Posterior vena cava (tissue), 2 donors: ENCODE results near the gene DUOXA2. TPM values are rescaled to one million over a fixed set of nuclear protein-coding genes. Genes with fewer than 3 reads are reported as not detected.

Source experiments
- DNase-seq: peaks from one replicate; pipeline ENCODE4 v3.0.0-alpha.2; 2020; ENCODE audit warnings: low spot score
- intact Hi-C, 2 donors: fragments of 100-400 bp; cut with DNase I; formaldehyde crosslinking; loops; one replicate each; pipeline versions ENCODE4 v1.14.1 to v1.14.2; 2022 to 2023
- total RNA-seq, 2 donors: library from RNA; stranded (reverse); fragmentation: NEBNext Ultra II Directional; extraction: Animal tissue kit (Norgen Biotek cat#: 25700); gene quantifications; one replicate each; pipeline ENCODE4 v1.2.1, GENCODE V29; 2021
- donor health status: DM: yes; HTN: yes; CAD: no.
- donor health status: DM: yes; HTN: yes; CAD: no.

Gene DUOXA2
- total RNA-seq, 2 donors from 2014 or later: not detected

DNA sequence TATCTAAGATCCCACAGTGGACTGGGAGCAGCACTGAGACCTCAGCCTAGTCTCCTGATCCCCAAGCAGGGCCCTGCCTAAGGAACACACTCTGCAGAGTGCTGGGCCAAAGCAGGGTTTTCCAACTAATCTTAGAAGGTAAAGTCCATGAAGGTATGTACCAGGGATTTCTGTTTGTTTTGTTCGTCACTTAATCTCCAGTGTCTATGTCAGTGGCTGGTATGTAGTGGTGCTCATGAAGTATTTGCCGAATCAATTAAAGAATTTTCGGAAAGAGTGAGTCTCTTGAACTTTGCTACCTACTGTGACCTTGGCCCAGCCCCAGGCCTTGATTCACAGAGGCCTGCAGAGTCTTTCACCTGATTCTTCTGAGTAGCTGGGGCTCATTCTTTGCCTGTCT lies 17.4 kb downstream of the DUOXA2 start:
- intact Hi-C loops: no loop called here

DNA sequence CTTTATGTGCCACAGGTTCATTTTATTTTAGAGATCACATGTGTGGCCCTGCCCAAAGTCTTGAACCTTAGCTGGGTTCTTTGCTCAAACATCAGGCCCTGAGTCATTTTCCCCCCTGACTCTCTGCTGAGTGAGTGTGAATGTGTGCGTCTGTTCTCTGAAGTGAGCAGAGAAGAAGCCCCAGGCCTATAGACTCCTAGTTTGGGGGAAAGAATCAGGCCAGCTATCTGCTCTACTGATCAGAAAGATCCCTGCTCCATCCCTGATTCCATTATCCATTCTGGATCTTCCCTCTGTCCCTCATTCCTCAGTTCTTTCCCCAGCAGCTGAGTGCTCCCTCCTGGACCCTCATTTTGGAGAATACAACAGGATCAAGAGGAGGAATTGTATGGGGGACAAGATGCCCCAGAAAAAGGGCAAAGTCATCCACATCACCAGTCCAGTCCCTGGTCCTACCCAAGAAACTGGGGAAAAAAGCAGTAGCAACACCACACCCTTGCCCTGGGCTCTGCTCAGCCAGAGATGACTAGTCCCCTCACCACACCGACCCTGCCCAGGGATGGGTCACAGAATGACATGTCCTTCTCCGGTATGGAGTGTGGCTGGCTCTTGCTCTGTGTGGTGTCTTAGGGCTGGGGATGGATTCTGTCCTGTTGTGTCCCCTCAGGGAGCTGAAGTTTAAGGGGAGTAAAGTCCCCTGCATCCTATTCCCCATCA lies 18.9 kb downstream of the DUOXA2 start:
- peak; percentile 32 for DNase-seq
- intact Hi-C loops: no loop called here

More for the DNA sequence above, 17.4 kb downstream of the DUOXA2 start:
- DNase-seq: peak; percentile 23

DNA sequence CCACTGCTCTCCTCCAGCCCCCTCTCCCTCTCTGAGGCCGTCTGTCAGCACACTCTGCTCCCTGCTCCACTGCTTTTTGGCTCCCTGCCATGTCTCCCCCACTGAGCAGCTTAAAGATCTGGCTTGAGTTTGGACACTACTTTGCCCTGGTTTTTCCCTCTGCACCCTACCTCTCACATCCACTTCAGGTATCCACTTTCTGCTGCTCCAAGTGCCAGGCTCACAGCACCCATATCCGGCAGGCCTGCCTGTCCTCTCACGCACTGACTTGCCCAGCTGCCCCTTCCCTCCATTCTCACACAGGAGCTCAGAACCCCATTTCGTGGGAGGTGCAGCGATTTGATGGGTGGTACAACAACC lies 19.4 kb downstream of the DUOXA2 start:
- intact Hi-C loops: no loop called here
- peak; percentile 36 for DNase-seq

DNA sequence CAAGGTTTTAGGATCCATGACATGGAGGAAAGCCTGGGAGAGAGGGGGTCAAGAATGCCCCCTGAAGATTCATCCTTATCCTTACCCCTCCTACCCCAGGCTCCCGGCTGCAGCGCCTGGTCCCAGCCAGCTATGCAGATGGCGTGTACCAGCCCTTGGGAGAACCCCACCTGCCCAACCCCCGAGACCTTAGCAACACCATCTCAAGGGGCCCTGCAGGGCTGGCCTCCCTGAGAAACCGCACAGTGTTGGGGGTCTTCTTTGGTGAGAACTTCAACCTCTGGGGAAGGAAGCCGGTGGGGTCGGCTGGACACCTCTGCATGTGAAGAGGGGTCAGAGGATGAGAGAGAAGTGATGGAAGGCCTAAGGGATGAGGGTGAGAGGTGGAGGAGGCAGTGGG lies 19.9 kb downstream of the DUOXA2 start:
- peak; percentile 47 for DNase-seq
- intact Hi-C loops: no loop called here

DNA sequence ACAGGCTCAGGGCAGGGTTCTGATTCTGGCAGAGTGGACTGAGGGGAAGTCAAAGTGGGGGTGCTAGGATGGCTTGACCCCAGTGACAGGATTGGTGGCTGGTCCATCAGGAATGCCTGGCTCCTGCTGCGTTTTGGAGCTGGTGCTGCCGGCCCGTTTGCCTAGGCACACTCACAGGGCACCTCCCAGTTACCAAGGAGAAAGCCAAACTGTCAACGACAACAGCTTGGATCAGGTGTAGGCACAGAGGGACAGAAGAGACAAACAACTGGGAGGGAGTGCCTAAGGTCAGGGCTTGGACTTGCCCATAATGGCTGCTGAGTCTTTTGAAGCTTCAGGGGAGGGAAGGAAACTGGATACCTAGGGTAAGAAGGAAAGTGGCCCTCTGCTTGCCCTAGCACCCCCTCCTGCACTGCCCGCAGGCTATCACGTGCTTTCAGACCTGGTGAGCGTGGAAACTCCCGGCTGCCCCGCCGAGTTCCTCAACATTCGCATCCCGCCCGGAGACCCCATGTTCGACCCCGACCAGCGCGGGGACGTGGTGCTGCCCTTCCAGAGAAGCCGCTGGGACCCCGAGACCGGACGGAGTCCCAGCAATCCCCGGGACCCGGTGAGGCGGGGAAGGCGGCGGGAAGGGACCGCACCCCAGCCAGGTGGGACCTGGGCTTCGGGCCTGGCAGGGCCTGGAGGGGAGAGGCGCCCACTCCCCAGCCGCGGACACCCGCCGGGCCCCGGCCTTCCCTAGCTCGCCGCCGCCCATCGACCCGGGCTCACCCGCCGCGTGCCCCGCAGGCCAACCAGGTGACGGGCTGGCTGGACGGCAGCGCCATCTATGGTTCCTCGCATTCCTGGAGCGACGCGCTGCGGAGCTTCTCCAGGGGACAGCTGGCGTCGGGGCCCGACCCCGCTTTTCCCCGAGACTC lies 20.8 kb downstream of the DUOXA2 start:
- peak; percentile 81 for DNase-seq
- intact Hi-C loops: loop anchor here in 1 of 2 donors (5.0 kb wide), 1 partner anchor 952 kb away; no protein-coding TSS in a partner anchor

DNA sequence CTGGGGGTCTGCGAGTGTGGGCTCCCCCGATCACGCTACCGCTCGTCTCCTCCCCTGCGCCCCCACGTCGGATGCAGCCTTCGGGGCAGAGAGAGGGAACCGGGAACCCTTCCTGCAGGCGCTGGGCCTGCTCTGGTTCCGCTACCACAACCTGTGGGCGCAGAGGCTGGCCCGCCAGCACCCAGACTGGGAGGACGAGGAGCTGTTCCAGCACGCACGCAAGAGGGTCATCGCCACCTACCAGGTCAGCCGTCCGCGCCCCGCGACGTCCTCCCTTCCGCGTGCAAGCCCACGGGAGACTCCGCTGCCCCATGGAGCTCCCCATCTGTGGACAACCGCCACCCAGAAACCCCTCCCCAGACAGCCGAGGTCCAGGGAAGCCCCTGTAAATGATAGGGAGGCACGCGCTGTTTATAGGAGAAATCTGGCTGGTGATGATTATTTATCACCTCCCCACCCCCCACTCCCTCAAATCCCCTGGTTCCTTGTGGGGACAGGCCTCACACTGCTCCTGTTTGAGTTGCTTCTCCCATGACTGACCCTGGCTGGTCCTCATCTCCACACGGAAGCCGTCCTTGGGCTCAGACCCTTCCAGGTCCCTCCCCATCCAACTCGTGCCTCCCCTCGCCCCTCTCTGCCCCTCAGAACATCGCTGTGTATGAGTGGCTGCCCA lies 21.7 kb downstream of the DUOXA2 start:
- intact Hi-C loops: loop anchor here in 1 of 2 donors (5.0 kb wide), 1 partner anchor 951 kb away; no protein-coding TSS in a partner anchor
- DNase-seq: peak; percentile 14

DNA sequence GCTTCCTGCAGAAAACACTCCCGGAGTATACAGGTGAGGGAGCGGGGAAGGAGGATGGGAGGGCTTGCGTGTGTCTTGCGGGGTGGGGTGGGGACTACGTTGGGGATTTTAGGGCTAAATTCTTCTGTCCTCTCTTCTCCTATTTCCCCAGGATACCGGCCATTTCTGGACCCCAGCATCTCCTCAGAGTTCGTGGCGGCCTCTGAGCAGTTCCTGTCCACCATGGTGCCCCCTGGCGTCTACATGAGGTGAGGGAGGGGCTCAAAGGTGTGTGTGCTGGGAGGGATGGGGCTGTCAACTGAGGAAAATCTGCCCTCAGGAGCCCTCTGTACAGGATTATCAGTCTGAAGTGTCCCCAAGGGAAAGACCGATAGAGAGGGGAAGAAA lies 22.2 kb downstream of the DUOXA2 start:
- peak; percentile 29 for DNase-seq
- intact Hi-C loops: loop anchor here in 1 of 2 donors (5.0 kb wide), 1 partner anchor 951 kb away; no protein-coding TSS in a partner anchor

DNA sequence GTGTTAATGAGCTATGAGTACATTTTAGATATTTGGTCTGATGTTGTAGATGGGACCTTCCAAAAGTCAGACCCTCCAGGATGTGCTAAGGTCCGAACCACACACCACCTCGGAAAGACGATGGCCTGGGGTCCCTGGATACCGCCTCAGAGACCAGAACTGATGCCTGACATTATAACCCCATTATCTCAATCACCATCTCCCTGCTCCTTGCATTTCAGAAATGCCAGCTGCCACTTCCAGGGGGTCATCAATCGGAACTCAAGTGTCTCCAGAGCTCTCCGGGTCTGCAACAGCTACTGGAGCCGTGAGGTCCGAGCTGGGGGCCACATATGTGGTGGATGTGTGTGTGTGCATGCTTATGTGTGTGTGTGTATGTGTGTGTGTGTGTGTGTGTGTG lies 23.6 kb downstream of the DUOXA2 start:
- intact Hi-C loops: loop anchor here in 1 of 2 donors (5.0 kb wide), 1 partner anchor 950 kb away; no protein-coding TSS in a partner anchor
- peak; percentile 61 for DNase-seq

DNA sequence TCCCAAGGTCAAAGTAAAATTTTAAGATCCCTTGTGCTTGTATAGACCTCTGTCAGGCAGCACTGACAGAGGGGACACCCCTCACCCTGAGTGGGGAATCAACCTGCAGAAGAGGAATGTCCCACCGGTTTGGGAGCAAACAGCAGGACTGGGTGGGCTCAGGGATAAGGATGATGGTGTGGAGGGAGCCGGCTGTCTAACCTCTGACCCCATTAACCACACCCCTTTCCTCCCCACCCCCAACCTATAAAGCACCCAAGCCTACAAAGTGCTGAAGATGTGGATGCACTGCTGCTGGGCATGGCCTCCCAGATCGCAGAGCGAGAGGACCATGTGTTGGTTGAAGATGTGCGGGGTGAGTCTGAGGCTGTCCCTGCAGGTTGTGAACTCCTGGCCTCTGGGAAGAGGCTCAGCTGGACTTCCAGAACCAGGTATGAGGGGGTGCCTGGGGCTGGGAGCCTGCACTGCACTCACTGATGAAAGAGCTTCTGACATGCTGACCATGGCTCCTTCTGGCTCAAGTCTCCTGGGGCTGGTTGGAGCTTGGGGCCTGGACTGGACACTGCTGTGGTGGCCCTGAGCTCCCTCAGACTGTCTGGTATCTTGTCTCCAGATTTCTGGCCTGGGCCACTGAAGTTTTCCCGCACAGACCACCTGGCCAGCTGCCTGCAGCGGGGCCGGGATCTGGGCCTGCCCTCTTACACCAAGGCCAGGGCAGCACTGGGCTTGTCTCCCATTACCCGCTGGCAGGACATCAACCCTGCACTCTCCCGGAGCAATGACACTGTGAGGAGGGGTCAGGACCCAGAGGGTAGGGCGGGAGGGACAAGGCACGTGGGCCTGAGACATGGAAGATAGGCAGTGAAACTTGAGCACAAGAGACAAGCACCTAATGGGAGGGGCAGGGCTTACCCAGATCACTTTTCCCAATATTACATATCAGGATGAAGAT lies 25.0 kb downstream of the DUOXA2 start:
- DNase-seq: peak; percentile 68
- intact Hi-C loops: loop anchor here in 1 of 2 donors (5.0 kb wide), 1 partner anchor 948 kb away; no protein-coding TSS in a partner anchor

DNA sequence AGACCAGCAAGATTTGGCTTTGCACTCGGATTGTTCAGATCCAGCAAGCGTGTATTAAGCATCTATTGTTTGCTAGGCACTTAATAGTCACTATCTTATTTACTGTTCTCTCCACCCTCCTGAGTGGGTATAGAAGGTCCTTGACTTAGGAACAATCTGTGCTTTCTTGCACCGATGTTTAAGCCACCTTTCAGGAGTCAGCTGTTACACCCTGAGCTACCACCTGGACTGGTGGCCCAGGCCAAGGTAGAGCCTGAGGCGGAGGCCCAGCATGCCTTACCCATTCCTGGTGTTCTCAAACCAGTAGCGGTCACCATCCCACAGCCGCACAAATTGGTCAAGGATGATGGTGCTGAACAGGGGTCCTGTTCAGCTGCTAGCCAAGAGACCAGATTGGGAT lies 25.6 kb downstream of the DUOXA2 start:
- intact Hi-C loops: loop anchor here in 1 of 2 donors (5.0 kb wide), 1 partner anchor 948 kb away; no protein-coding TSS in a partner anchor
- DNase-seq: peak; percentile 61

DNA sequence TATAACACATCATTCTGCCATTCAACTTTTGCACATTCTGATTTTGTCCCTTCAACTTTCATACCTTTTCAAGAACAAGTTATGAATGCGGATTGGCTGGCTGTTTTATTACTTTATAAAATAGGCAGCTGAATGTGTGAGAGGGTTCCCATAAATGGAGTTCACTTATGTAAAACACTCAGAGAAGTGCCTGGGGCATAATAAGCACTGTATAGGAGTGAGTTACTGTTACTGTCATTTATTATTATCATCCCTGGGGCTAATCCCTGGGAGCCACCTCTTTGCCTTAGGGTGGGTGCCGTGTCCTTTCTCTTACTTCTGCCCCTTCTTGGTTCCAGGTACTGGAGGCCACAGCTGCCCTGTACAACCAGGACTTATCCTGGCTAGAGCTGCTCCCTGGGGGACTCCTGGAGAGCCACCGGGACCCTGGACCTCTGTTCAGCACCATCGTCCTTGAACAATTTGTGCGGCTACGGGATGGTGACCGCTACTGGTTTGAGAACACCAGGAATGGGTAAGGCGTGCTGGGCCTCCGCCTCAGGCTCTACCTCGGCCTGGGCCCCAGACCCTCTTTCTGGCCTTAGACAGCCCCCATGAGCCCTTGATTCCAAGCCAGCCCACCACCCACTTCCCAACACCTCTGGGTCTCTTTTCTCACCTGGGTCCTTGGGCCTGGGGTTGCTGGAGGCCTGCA lies 26.6 kb downstream of the DUOXA2 start:
- DNase-seq: peak; percentile 53
- intact Hi-C loops: no loop called here

DNA sequence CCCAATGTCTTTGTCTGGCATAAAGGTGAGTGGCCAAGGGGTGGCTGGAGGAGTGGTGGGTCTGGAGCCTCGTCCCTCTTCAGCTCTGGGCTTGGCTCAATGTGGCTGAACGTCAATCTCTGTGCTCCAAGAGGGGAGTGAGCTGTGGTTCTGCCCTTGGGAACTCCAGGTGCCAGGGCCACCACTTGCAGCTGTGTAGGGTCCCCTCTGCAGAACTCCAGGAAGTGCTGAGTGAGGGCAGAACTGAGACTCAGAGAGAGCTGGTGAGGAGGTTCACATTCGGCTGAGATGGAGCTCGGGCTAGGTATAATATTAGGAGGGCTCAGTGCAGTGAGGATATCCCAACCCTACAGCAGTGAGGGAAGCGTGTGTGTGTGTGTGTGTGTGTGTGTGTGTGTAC lies 27.3 kb downstream of the DUOXA2 start:
- intact Hi-C loops: no loop called here
- DNase-seq: peak; percentile 54

DNA sequence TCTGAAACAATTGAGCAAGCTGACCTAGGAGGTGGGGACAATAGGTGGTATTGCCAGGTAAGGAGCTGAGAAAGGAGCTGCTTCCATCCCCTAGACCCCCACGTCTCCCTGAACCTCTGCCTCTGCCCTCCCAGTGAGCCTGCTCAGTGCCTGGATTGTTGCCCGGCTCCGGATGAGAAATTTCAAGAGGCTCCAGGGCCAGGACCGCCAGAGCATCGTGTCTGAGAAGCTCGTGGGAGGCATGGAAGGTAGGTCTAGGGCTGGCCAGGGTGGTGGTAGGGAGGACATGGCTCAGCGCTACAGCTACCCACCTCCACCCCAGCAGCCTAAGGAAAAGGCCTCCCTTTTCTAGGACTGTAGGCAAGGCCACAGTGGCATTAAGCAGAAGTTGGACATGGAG lies 28.9 kb downstream of the DUOXA2 start:
- intact Hi-C loops: no loop called here

DNA sequence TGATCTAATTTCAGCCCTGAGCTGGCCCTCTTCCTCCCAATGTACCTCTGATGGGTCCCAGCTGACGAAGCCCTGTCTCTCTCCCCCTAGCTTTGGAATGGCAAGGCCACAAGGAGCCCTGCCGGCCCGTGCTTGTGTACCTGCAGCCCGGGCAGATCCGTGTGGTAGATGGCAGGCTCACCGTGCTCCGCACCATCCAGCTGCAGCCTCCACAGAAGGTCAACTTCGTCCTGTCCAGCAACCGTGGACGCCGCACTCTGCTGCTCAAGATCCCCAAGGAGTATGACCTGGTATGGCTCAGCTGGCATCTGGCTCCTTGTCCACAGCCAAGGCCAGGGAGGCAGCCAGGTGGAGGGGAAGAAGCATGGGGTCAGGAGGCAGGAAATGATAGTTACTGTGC lies 29.8 kb downstream of the DUOXA2 start:
- peak; percentile 58 for DNase-seq
- intact Hi-C loops: no loop called here

More for the DNA sequence above, 28.9 kb downstream of the DUOXA2 start:
- no peak for DNase-seq

DNA sequence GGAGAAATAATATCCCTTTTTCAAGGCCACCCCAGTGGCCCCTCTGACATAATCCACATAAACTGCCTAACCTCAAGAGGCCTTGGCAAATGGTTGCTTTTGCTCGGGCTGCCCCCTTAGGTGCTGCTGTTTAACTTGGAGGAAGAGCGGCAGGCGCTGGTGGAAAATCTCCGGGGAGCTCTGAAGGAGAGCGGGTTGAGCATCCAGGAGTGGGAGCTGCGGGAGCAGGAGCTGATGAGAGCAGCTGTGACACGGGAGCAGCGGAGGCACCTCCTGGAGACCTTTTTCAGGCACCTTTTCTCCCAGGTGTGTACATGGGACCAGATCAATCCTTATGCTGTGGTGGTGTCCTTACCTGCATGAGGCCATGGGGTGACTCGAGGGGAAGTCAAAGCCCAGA lies 30.6 kb downstream of the DUOXA2 start:
- peak; percentile 44 for DNase-seq
- intact Hi-C loops: no loop called here

DNA sequence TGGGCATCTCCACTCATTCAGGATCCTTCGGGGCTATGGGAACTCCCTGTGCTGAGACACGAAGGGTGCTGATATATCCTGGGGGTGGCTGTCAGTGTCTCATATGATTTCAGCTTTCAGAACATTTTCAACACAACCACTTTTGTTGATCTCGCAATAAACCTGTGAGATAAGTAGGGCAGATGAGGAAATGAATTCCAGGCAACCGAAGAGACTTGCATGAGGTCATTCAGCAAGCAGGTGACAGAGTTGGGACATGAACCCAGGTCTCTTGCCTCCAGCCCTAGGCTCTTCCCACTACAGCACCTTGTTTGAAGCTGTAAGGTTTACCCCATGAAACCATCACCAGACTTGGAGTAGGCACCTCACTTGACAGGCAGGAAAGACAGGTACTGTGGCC lies 32.3 kb downstream of the DUOXA2 start:
- DNase-seq: peak; percentile 46
- intact Hi-C loops: no loop called here

DNA sequence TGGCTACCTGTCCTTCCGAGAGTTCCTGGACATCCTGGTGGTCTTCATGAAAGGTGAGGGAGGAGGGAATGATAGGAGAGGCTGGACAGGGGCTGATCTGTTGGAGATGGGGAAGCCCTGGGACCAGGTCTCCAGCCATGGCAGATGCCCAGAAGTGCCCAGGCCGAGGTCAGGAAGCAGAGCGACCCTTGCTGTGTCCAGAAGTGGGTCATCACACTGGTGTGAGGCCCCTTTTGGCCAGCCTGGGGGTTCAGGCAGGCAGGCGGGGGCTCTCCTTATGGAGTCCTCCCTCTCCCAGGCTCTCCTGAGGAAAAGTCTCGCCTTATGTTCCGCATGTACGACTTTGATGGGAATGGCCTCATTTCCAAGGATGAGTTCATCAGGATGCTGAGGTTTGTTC lies 33.5 kb downstream of the DUOXA2 start:
- intact Hi-C loops: no loop called here
- peak; percentile 64 for DNase-seq
